ENCODE measurements around the gene KIF6.

The KIF6 gene

DNA sequence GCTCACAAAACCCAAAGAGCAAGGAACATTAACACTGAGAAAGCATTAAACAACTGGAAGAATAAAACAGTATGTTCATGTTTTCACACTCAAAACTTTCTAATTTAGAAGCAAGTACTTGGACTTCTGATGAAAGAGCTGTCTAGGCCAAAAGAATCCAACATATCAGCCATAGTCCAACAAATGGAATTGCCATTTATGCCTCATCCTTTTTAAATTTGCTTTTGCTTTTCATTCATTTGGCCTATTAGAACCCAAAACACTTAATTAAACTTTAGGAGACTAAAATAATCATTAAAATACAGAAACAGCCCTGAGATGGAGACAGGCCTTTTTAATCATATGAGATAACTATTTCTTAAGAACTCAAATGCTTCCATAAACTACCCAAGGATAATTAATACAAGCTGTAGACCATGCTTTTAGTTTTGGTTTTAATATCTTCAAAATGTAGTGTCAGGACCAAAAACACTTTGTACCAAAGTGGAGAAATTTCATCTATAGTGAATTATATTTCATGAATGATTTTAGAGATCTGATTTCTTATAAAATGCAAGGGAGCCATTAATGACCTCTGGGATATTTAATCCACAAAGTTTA is 166.5 kb downstream of the KIF6 start:
- Histone ChIP-seq H3K9me2 (ENCODE audit: low read depth, low read length) (no peaks in the 10 kb centered on the region), H3K4me3 (ENCODE audit: low read depth, low read length, poor library complexity, severe bottlenecking) (no peak overlapping the region), H3K79me2 (ENCODE audit: insufficient read depth, low read length) (no peaks in the 10 kb centered on the region), H2AFZ (ENCODE audit: low read length) (no peak overlapping the region), H3K27ac (ENCODE audit: low read depth, low read length, poor library complexity, severe bottlenecking) (no peak overlapping the region), H4K20me1 (ENCODE audit: insufficient read depth, low read length) (no peaks in the 10 kb centered on the region), H3K9me3 (ENCODE audit: low read length) (no peaks in the 10 kb centered on the region), H3K27me3 (ENCODE audit: insufficient read depth, low read length) (no peaks in the 10 kb centered on the region), H3K36me3 (ENCODE audit: insufficient read depth, low read length) (no peaks in the 10 kb centered on the region), H3K4me1 (ENCODE audit: insufficient read depth, low read length, severe bottlenecking) (no peaks in the 10 kb centered on the region), H3K4me2 (ENCODE audit: low read length) (no peak overlapping the region), H3K9ac (ENCODE audit: low read length) (no peak overlapping the region), H3F3A (ENCODE audit: insufficient read depth, low read length) (no peaks in the 10 kb centered on the region)
- TF ChIP-seq EZH2 (IDR thresholded peaks at IDR 0.05; ENCODE audit: borderline replicate concordance, low read length), result no peak
- TF ChIP-seq, protein P1, sequence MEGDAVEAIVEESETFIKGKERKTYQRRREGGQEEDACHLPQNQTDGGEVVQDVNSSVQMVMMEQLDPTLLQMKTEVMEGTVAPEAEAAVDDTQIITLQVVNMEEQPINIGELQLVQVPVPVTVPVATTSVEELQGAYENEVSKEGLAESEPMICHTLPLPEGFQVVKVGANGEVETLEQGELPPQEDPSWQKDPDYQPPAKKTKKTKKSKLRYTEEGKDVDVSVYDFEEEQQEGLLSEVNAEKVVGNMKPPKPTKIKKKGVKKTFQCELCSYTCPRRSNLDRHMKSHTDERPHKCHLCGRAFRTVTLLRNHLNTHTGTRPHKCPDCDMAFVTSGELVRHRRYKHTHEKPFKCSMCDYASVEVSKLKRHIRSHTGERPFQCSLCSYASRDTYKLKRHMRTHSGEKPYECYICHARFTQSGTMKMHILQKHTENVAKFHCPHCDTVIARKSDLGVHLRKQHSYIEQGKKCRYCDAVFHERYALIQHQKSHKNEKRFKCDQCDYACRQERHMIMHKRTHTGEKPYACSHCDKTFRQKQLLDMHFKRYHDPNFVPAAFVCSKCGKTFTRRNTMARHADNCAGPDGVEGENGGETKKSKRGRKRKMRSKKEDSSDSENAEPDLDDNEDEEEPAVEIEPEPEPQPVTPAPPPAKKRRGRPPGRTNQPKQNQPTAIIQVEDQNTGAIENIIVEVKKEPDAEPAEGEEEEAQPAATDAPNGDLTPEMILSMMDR (IDR thresholded peaks at IDR 0.05; ENCODE audit: low read length), result no peak

DNA sequence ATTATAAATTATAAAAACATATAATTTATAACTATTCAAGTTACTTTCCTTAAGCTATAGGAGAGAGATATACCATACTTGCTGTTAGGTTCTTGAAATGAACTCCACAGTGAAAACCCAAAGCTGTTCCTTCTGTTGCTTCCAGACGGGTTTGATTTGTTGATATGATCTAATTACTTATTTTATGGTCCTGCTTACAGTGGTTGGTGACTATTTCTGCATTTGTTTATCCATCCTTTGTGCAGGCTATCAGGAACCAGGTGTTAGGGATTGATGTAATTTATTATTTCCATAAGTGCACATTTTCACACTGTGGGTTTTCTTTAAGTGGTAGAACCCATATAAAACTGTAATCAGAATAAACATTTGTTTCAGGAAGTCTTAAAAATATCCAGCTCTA is 167.1 kb downstream of the KIF6 start:
- Histone ChIP-seq H4K20me1 (ENCODE audit: insufficient read depth, low read length) (no peaks in the 10 kb centered on the region), H3K79me2 (ENCODE audit: insufficient read depth, low read length) (no peaks in the 10 kb centered on the region), H3K9me2 (ENCODE audit: low read depth, low read length) (no peaks in the 10 kb centered on the region), H3K27ac (ENCODE audit: low read depth, low read length, poor library complexity, severe bottlenecking) (no peak overlapping the region), H3K27me3 (ENCODE audit: insufficient read depth, low read length) (no peaks in the 10 kb centered on the region), H3K36me3 (ENCODE audit: insufficient read depth, low read length) (no peaks in the 10 kb centered on the region), H3K9me3 (ENCODE audit: low read length) (no peaks in the 10 kb centered on the region), H3K9ac (ENCODE audit: low read length) (no peak overlapping the region), H3K4me2 (ENCODE audit: low read length) (no peak overlapping the region), H3F3A (ENCODE audit: insufficient read depth, low read length) (no peaks in the 10 kb centered on the region), H3K4me1 (ENCODE audit: insufficient read depth, low read length, severe bottlenecking) (no peaks in the 10 kb centered on the region), H3K4me3 (ENCODE audit: low read depth, low read length, poor library complexity, severe bottlenecking) (no peak overlapping the region), H2AFZ (ENCODE audit: low read length) (no peak overlapping the region)
- TF ChIP-seq, protein P1 (IDR thresholded peaks at IDR 0.05; ENCODE audit: low read length), result no peak
- TF ChIP-seq EZH2 (IDR thresholded peaks at IDR 0.05; ENCODE audit: borderline replicate concordance, low read length), result no peak

DNA sequence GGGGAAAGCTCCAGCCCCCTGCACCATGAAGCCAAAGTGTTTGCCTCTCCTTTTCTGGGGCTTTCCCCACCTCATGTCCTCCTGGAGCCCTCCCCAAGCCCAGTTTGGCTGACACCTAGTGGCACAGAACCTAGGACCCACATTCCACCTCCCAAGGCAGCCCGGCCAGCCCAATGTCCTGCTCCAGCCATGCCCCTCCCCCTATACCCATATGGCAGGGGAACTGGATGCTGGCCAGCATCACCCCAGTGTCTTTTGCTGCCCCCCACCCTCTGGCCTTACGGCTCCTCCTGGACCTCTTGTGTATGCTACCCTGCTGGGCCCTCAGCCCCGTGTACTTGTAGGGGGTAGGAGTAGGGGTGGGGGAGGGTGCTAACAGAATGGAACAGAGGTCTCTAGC is 170.1 kb downstream of the KIF6 start:
- Histone ChIP-seq H3K4me1 (ENCODE audit: insufficient read depth, low read length, severe bottlenecking) (no peaks in the 10 kb centered on the region), H4K20me1 (ENCODE audit: insufficient read depth, low read length) (no peaks in the 10 kb centered on the region), H3F3A (ENCODE audit: insufficient read depth, low read length) (no peaks in the 10 kb centered on the region), H3K4me3 (ENCODE audit: low read depth, low read length, poor library complexity, severe bottlenecking) (no peak overlapping the region), H3K36me3 (ENCODE audit: insufficient read depth, low read length) (no peaks in the 10 kb centered on the region), H3K4me2 (ENCODE audit: low read length) (no peak overlapping the region), H3K27ac (ENCODE audit: low read depth, low read length, poor library complexity, severe bottlenecking) (no peak overlapping the region), H3K9me2 (ENCODE audit: low read depth, low read length) (no peaks in the 10 kb centered on the region), H3K9ac (ENCODE audit: low read length) (no peak overlapping the region), H3K9me3 (ENCODE audit: low read length) (no peaks in the 10 kb centered on the region), H2AFZ (ENCODE audit: low read length) (no peak overlapping the region), H3K79me2 (ENCODE audit: insufficient read depth, low read length) (no peaks in the 10 kb centered on the region), H3K27me3 (ENCODE audit: insufficient read depth, low read length) (no peaks in the 10 kb centered on the region)
- TF ChIP-seq EZH2 (IDR thresholded peaks at IDR 0.05; ENCODE audit: borderline replicate concordance, low read length), result no peak
- TF ChIP-seq, protein P1 (IDR thresholded peaks at IDR 0.05; ENCODE audit: low read length), result no peak

Measured in OCI-LY1 (cell line).